HepG2 (cell line): Measurements from ENCODE around the gene SLC36A2. TPM values are rescaled to one million over a fixed set of nuclear protein-coding genes. Genes with fewer than 3 reads are reported as not detected.
A peak's percentile ranks its signal among the peaks of the same experiment; 100 is the strongest.

ENCODE experiments used
- ATAC-seq: fragments of 200-7000 bp; cut with Tn5 transposase; 3 replicates; pipeline ENCODE4 v1.9.1; 2020; ENCODE audit warnings: mild to moderate bottlenecking, moderate library complexity
- BruUV-seq: library from RNA; stranded (reverse); fragments of 400-500 nt; replicated peaks from 2 replicates; lab custom pipeline; 2021; lab: Mats Ljungman, UMichigan
- CTCF ChIA-PET: fragments of 300-600 bp; formaldehyde crosslinking; extraction: SDS; loops from one replicate; lab custom pipeline; 2021; ENCODE audit warnings: low total read pairs, inconsistent platforms, low intra/inter-chr PET ratio; lab: Yijun Ruan, JAX
- POLR2A ChIA-PET: fragments of 350-600 bp; sonication (Branson Sonifier 250); formaldehyde crosslinking; loops from one replicate; lab custom pipeline; 2020; ENCODE audit warnings: antibody characterized with exemption, inconsistent platforms; lab: Yijun Ruan, JAX
- DNase-seq: peaks from one replicate; pipeline ENCODE4 v3.0.0-alpha.2; 2015; ENCODE audit warnings: low spot score
- FAIRE-seq: peaks from 3 replicates; lab custom pipeline; 2011; peaks lifted over from hg19 to GRCh38; lab: Jason Lieb, UNC
- H2AFZ ChIP-seq: one replicate; pipeline ENCODE4 v1.6.1; 2011; ENCODE audit warnings: low read length, inconsistent platforms
- H3K27ac ChIP-seq: fragments of 300-600 bp; 3 replicates; pipeline ENCODE4 v1.8.0; 2011; ENCODE audit warnings: mixed run types, mild to moderate bottlenecking, mixed read lengths, low read length, inconsistent platforms; ENCODE audit not compliant: insufficient read depth; ENCODE audit errors: extremely low read length
- H3K27me3 ChIP-seq, 2 experiments: fragments of 200-600 bp in 1 of 2; 2 replicates in 1 of 2; 3 replicates in 1 of 2; pipeline versions ENCODE4 v1.6.0 to v1.8.0; 2011; ENCODE audit warnings: low read length in 2 of 2, mild to moderate bottlenecking in 2 of 2, moderate library complexity in 2 of 2, inconsistent platforms in 1 of 2; ENCODE audit not compliant: insufficient read depth in 2 of 2, control insufficient read depth in 1 of 2
- H3K36me3 ChIP-seq, 2 experiments: fragments of 200-600 bp in 1 of 2; replicated peaks in 1 of 2; 2 replicates in 1 of 2; 3 replicates in 1 of 2; pipeline versions ENCODE4 v1.5.1 to v1.8.0; 2011; ENCODE audit warnings: low read length in 2 of 2, inconsistent platforms in 1 of 2; ENCODE audit not compliant: insufficient read depth in 2 of 2, control insufficient read depth in 1 of 2
- H3K4me1 ChIP-seq: 2 replicates; pipeline ENCODE4 v1.5.1; 2012; ENCODE audit warnings: low read length, inconsistent platforms; ENCODE audit not compliant: insufficient read depth
- H3K4me2 ChIP-seq: 2 replicates; pipeline ENCODE4 v1.6.0; 2011; ENCODE audit warnings: low read depth, low read length, inconsistent platforms
- H3K4me3 ChIP-seq, 3 experiments: fragments of 200-600 bp in 1 of 3; sonication (generic), shearing (Covaris generic) in 1 of 3; replicated peaks in 1 of 3; 2 replicates each; pipeline ENCODE4 v1.5.1; 2011 to 2016; ENCODE audit warnings: low read length in 3 of 3, inconsistent platforms in 2 of 3, low read depth in 2 of 3, mild to moderate bottlenecking in 2 of 3, control low read depth in 1 of 3, mixed read lengths in 1 of 3; ENCODE audit not compliant: insufficient read depth in 1 of 3
- H3K79me2 ChIP-seq: one replicate; pipeline ENCODE4 v1.6.1; 2011; ENCODE audit warnings: low read length, inconsistent platforms; ENCODE audit not compliant: insufficient read depth
- H3K9ac ChIP-seq: 2 replicates; pipeline ENCODE4 v1.6.0; 2011; ENCODE audit warnings: mild to moderate bottlenecking, low read depth, low read length, inconsistent platforms; ENCODE audit not compliant: insufficient read depth
- H3K9me3 ChIP-seq: 2 replicates; pipeline ENCODE4 v1.5.1; 2012; ENCODE audit warnings: mild to moderate bottlenecking, low read length
- H4K20me1 ChIP-seq: 2 replicates; pipeline ENCODE4 v1.6.0; 2011; ENCODE audit warnings: inconsistent platforms, mild to moderate bottlenecking, low read length, moderate library complexity; ENCODE audit not compliant: insufficient read depth
- BORCS8-MEF2B ChIP-seq: sonication (generic); formaldehyde crosslinking; IDR thresholded peaks from 2 replicates; pipeline ENCODE4 v1.8.0; 2022; ENCODE audit warnings: mild to moderate bottlenecking, missing genetic modification reagents
- E2F1 ChIP-seq: sonication (generic); formaldehyde crosslinking; IDR thresholded peaks from 2 replicates; pipeline ENCODE4 v1.5.0; 2020; ENCODE audit warnings: missing genetic modification reagents
- GTF2F1 ChIP-seq: fragments of 150-350 bp; IDR thresholded peaks from 2 replicates; pipeline ENCODE4 v1.6.1; 2014; ENCODE audit warnings: low read length
- JUNB ChIP-seq: sonication (generic); formaldehyde crosslinking; IDR thresholded peaks from 2 replicates; pipeline ENCODE4 v1.8.0; 2022; ENCODE audit warnings: missing genetic modification reagents, mild to moderate bottlenecking, borderline replicate concordance
- KDM6A ChIP-seq: IDR thresholded peaks from 2 replicates; pipeline ENCODE4 v1.6.1; 2016; ENCODE audit warnings: low read depth
- NCOA5 ChIP-seq: sonication (generic); formaldehyde crosslinking; IDR thresholded peaks from 2 replicates; pipeline ENCODE4 v1.4.0; 2020; ENCODE audit warnings: missing genetic modification reagents
- RBAK ChIP-seq: sonication (generic); formaldehyde crosslinking; IDR thresholded peaks from 2 replicates; pipeline ENCODE4 v1.5.1; 2020; ENCODE audit warnings: mild to moderate bottlenecking, missing genetic modification reagents
- RFX3 ChIP-seq: IDR thresholded peaks from 2 replicates; pipeline ENCODE4 v1.6.1; 2016; ENCODE audit warnings: missing biosample characterization, missing genetic modification reagents
- ZBTB1 ChIP-seq: sonication (generic); formaldehyde crosslinking; IDR thresholded peaks from 2 replicates; pipeline ENCODE4 v1.4.0; 2020; ENCODE audit warnings: missing genetic modification reagents, borderline replicate concordance
- ZBTB20 ChIP-seq: sonication (generic); formaldehyde crosslinking; IDR thresholded peaks from 2 replicates; pipeline ENCODE4 v1.8.1; 2023; ENCODE audit warnings: missing genetic modification reagents, low read depth, mild to moderate bottlenecking, borderline replicate concordance
- ZFP36 ChIP-seq: fragments of 150-350 bp; IDR thresholded peaks from 2 replicates; pipeline ENCODE4 v1.6.1; 2018; ENCODE audit warnings: borderline replicate concordance, low read length, low read depth; ENCODE audit not compliant: partially characterized antibody
- ZMAT3 ChIP-seq: sonication (generic); formaldehyde crosslinking; conservative IDR thresholded peaks from 2 replicates; pipeline ENCODE4 v1.7.0; 2021; ENCODE audit warnings: missing genetic modification reagents
- ZNF337 ChIP-seq: sonication (generic); formaldehyde crosslinking; IDR thresholded peaks from 2 replicates; pipeline ENCODE4 v1.5.1; 2020; ENCODE audit warnings: missing genetic modification reagents, low read depth, mild to moderate bottlenecking, borderline replicate concordance
- ZNF703 ChIP-seq: sonication (generic); formaldehyde crosslinking; IDR thresholded peaks from 2 replicates; pipeline ENCODE4 v1.5.1; 2020; ENCODE audit warnings: missing genetic modification reagents, mild to moderate bottlenecking, moderate library complexity, borderline replicate concordance
- ZNF883 ChIP-seq: sonication (generic); formaldehyde crosslinking; IDR thresholded peaks from 2 replicates; pipeline ENCODE4 v1.5.1; 2020; ENCODE audit warnings: mild to moderate bottlenecking, missing genetic modification reagents; ENCODE audit errors: not compliant biosample characterization
- WGBS: methylation state at CpG from one replicate; pipeline ENCODE4 v1.1.6; 2017; ENCODE audit warnings: low lambda C conversion rate; 5-methylcytosine and 5-hydroxymethylcytosine counted together
- in situ Hi-C: cut with HindIII; loops from 2 replicates; pipeline ENCODE4 v1.10.0; 2017; ENCODE audit warnings: low pct_unique_long_range_greater_than_20kb; ENCODE audit not compliant: extremely low pct_ligation_motif_present
- intact Hi-C: fragments of 100-400 bp; cut with micrococcal nuclease; formaldehyde crosslinking; loops from one replicate; pipeline ENCODE4 v1.10.0; 2022; ENCODE audit not compliant: unreplicated experiment
- polyA plus RNA-seq, 8 experiments: library from polyadenylated mRNA; depleted of rRNA in 3 of 8; stranded (reverse) in 7 of 8; unstranded in 1 of 8; fragments of >200 nt; fragmentation: Illumina TruSeq in 4 of 8; extraction: Trizol in 4 of 8; gene quantifications; 2 replicates each; pipeline versions ENCODE4 v1.2.1 to v1.2.3, GENCODE V29; 2011 to 2016; ENCODE audit warnings: low read depth in 4 of 8, missing spikeins in 1 of 8, mixed read lengths in 1 of 8; ENCODE audit not compliant: insufficient read depth in 1 of 8
- total RNA-seq, 5 experiments: library from RNA; depleted of rRNA; stranded (reverse); fragments of >200 nt; fragmentation: Illumina TruSeq; extraction: Trizol; gene quantifications; 2 replicates each; pipeline ENCODE4 v1.2.3, GENCODE V29; 2016; ENCODE audit warnings: low read depth in 1 of 5

The SLC36A2 gene
- total and polyA plus RNA-seq, 2 of the 13 experiments (the other 11 are each of a cell fraction or from before 2014, with no cell fraction given), result 0.03 TPM; not detected in 1

- H2AFZ ChIP-seq, result no peak overlapping the region
- H3K27me3 ChIP-seq, result peaks cover 8 to 53% of the 10 kb centered on the region in 2 experiments; a peak in 4 of 5 replicates
- intact Hi-C loops, result no loop called here
- no peak overlapping the region for H3K4me2 ChIP-seq
- ChIA-PET POLR2A (no interaction called here), CTCF (no interaction called here)
- WGBS, result 3% methylated on average over 7 of the region's 8 CpGs
- no peaks in the 10 kb centered on the region for H3K9me3 ChIP-seq
- no peak overlapping the region for H3K27ac ChIP-seq
- no peaks in the 10 kb centered on the region for H3K79me2 ChIP-seq
- H3K36me3 ChIP-seq, result no peaks in the 10 kb centered on the region
- no peaks in the 10 kb centered on the region for H4K20me1 ChIP-seq
- no peak overlapping the region for H3K4me3 ChIP-seq
- H3K9ac ChIP-seq, result no peak overlapping the region
- TF ChIP-seq NCOA5 (CRISPR knock-in tag) (no peak), ZBTB20 (no peak), E2F1 (no peak)
- no peaks in the 10 kb centered on the region for H3K4me1 ChIP-seq
- DNase-seq (no peak), ATAC-seq (peak; percentile 52; the same call in 2 of the 3 replicates), FAIRE-seq (no peak)
- in situ Hi-C loops, result no loop called here
- no TSS peak for BruUV-seq
Observed at GRCh38 chr5:151345808-151346478, 1.4 kb downstream of the SLC36A2 start.

- Histone ChIP-seq H2AFZ (no peak overlapping the region), H4K20me1 (no peaks in the 10 kb centered on the region), H3K27me3 (peaks cover 8 to 53% of the 10 kb centered on the region in 2 experiments; a peak in 4 of 5 replicates), H3K4me1 (no peaks in the 10 kb centered on the region), H3K27ac (no peak overlapping the region), H3K4me3 (no peak overlapping the region), H3K4me2 (no peak overlapping the region), H3K9me3 (no peaks in the 10 kb centered on the region), H3K9ac (no peak overlapping the region), H3K36me3 (no peaks in the 10 kb centered on the region), H3K79me2 (no peaks in the 10 kb centered on the region)
- intact Hi-C loops (no loop called here), in situ Hi-C loops (no loop called here)
- CTCF ChIA-PET, result no interaction called here
- TF ChIP-seq BORCS8-MEF2B (CRISPR knock-in tag), result no peak
- TF ChIP-seq JUNB, result no peak
- no peak for TF ChIP-seq RFX3 (CRISPR knock-in tag)
- TF ChIP-seq RBAK, result no peak
- TF ChIP-seq ZNF883 (CRISPR knock-in tag), result no peak
- no peak for TF ChIP-seq ZMAT3 (CRISPR knock-in tag)
- no peak for TF ChIP-seq ZFP36
- TF ChIP-seq GTF2F1, result no peak
- no peak for TF ChIP-seq KDM6A
- TF ChIP-seq ZNF337, result no peak
- TF ChIP-seq ZBTB1, result no peak
- no peak for TF ChIP-seq ZNF703
- FAIRE-seq, result no peak
- 10% methylated on average over 10 of the region's 11 CpGs for WGBS
- no TSS peak for BruUV-seq
- POLR2A ChIA-PET, result no interaction called here
- DNase-seq, result no peak
- no peak for ATAC-seq
Observed at GRCh38 chr5:151345187-151345807, 2.1 kb downstream of the SLC36A2 start.
